Endodermal cell (in vitro differentiated cells): ENCODE measurements around the gene KIF16B. TPM values are rescaled to one million over a fixed set of nuclear protein-coding genes. Genes with fewer than 3 reads are reported as not detected.

Source experiments
- DNase-seq: peaks from one replicate; pipeline ENCODE4 v3.0.0-alpha.2; 2017
- H3K27ac ChIP-seq: 2 replicates; pipeline ENCODE4 v1.5.1; 2013; ENCODE audit warnings: mild to moderate bottlenecking, low read depth, low read length, moderate library complexity
- H3K27me3 ChIP-seq: 2 replicates; pipeline ENCODE4 v1.6.1; 2013; ENCODE audit warnings: mild to moderate bottlenecking, low read length, moderate library complexity; ENCODE audit not compliant: insufficient read depth, control insufficient read depth, poor library complexity, severe bottlenecking
- H3K36me3 ChIP-seq: 2 replicates; pipeline ENCODE4 v1.7.0; 2013; ENCODE audit warnings: mild to moderate bottlenecking, low read length, moderate library complexity; ENCODE audit not compliant: control insufficient read depth, insufficient read depth
- H3K4me1 ChIP-seq: one replicate; pipeline ENCODE4 v1.7.0; 2013; ENCODE audit warnings: low read length; ENCODE audit not compliant: control insufficient read depth, insufficient read depth
- H3K4me3 ChIP-seq: 2 replicates; pipeline ENCODE4 v1.5.1; 2013; ENCODE audit warnings: mild to moderate bottlenecking, low read length, moderate library complexity
- H3K9ac ChIP-seq: 2 replicates; pipeline ENCODE4 v1.6.1; 2013; ENCODE audit warnings: mild to moderate bottlenecking, low read length, moderate library complexity; ENCODE audit not compliant: poor library complexity, severe bottlenecking; ENCODE audit errors: extremely low read depth
- H3K9me3 ChIP-seq: 2 replicates; pipeline ENCODE4 v1.6.1; 2013; ENCODE audit warnings: mild to moderate bottlenecking, low read length, moderate library complexity; ENCODE audit not compliant: control insufficient read depth
- H3K27ac Mint-ChIP-seq: 2 replicates; pipeline ENCODE4 v1.8.0; 2020; ENCODE audit warnings: mixed read lengths
- H3K27me3 Mint-ChIP-seq: 2 replicates; pipeline ENCODE4 v1.8.0; 2021; ENCODE audit warnings: mild to moderate bottlenecking, mixed read lengths; ENCODE audit not compliant: insufficient read depth
- H3K36me3 Mint-ChIP-seq: 2 replicates; pipeline ENCODE4 v1.8.0; 2020; ENCODE audit warnings: low read depth, mixed read lengths
- H3K4me1 Mint-ChIP-seq: 2 replicates; pipeline ENCODE4 v1.8.0; 2020; ENCODE audit warnings: mixed read lengths
- H3K4me3 Mint-ChIP-seq: 2 replicates; pipeline ENCODE4 v1.8.0; 2020; ENCODE audit warnings: mild to moderate bottlenecking, moderate library complexity, mixed read lengths
- H3K9me3 Mint-ChIP-seq: 2 replicates; pipeline ENCODE4 v1.8.0; 2020; ENCODE audit warnings: mild to moderate bottlenecking, mixed read lengths
- CTCF ChIP-seq: fragments of 200-600 bp; sonication (generic); conservative IDR thresholded peaks from 2 replicates; pipeline ENCODE4 v1.5.0; 2021; ENCODE audit warnings: antibody characterized with exemption, mild to moderate bottlenecking
- WGBS, 2 experiments: methylation state at CpG; one replicate each; pipeline versions ENCODE4 v1.1.5 to v1.1.7; 2013; ENCODE audit warnings: missing lambda C conversion rate in 2 of 2, mixed read lengths in 1 of 2; ENCODE audit not compliant: insufficient coverage in 1 of 2, insufficient read length in 1 of 2; 5-methylcytosine and 5-hydroxymethylcytosine counted together
- total RNA-seq, 2 donors: library from RNA; stranded (reverse); fragmentation: NEBNext Ultra II Directional in 1 of 2; extraction: Animal tissue kit (Norgen Biotek cat#: 25700) in 1 of 2; gene quantifications; 2 replicates in 1 of 2; 3 replicates in 1 of 2; pipeline ENCODE4 v1.2.1, GENCODE V29; 2021

Gene KIF16B
- total RNA-seq, 2 donors from 2014 or later, result 17.3 to 18.8 TPM

- WGBS, 2 experiments, result 85 to 91% methylated on average over 3 to 6 of the region's 8 CpGs
- Mint-ChIP-seq H3K27ac (no peak overlapping the region), H3K4me1 (peaks cover 4% of the 10 kb centered on the region), H3K27me3 (no peaks in the 10 kb centered on the region), H3K4me3 (no peak overlapping the region), H3K36me3 (peaks cover 27% of the 10 kb centered on the region), H3K9me3 (no peaks in the 10 kb centered on the region)
- Histone ChIP-seq H3K4me3 (no peak overlapping the region), H3K4me1 (no peaks in the 10 kb centered on the region), H3K27ac (no peak overlapping the region), H3K27me3 (no peaks in the 10 kb centered on the region), H3K36me3 (peaks cover 9% of the 10 kb centered on the region), H3K9me3 (no peaks in the 10 kb centered on the region), H3K9ac (no peak overlapping the region)
- DNase-seq, result no peak
- TF ChIP-seq CTCF, result no peak
These were observed 140.6 kb downstream of the KIF16B start for GRCh38 chr20:16432466-16433292.

- H3K27me3 Mint-ChIP-seq, result no peaks in the 10 kb centered on the region
- Histone ChIP-seq H3K9me3 (no peaks in the 10 kb centered on the region), H3K27ac (no peak overlapping the region), H3K36me3 (peaks cover 14% of the 10 kb centered on the region), H3K9ac (no peak overlapping the region), H3K4me3 (no peak overlapping the region), H3K4me1 (no peaks in the 10 kb centered on the region), H3K27me3 (no peaks in the 10 kb centered on the region)
- H3K4me3 Mint-ChIP-seq, result no peak overlapping the region
- WGBS, 2 experiments, result 90 to 100% methylated on average over 1 of the region's 1 CpG
- H3K27ac Mint-ChIP-seq, result no peak overlapping the region
- H3K9me3 Mint-ChIP-seq, result no peaks in the 10 kb centered on the region
- no peak for TF ChIP-seq CTCF
- peaks cover 4% of the 10 kb centered on the region for H3K4me1 Mint-ChIP-seq
- peaks cover 47% of the 10 kb centered on the region for H3K36me3 Mint-ChIP-seq
- no peak for DNase-seq
These were observed 145.1 kb downstream of the KIF16B start for GRCh38 chr20:16428112-16428511.

GRCh38 chr20:16427571-16427970 lies 145.7 kb downstream of the KIF16B start:
- no peaks in the 10 kb centered on the region for H3K27me3 ChIP-seq
- H3K4me1 Mint-ChIP-seq, result peaks cover 4% of the 10 kb centered on the region
- no peaks in the 10 kb centered on the region for H3K9me3 ChIP-seq
- peaks cover 48% of the 10 kb centered on the region for H3K36me3 Mint-ChIP-seq
- H3K36me3 ChIP-seq, result peaks cover 14% of the 10 kb centered on the region
- no peak overlapping the region for H3K9ac ChIP-seq
- WGBS, 2 experiments, result 91% methylated on average over 1 to 2 of the region's 2 CpGs
- DNase-seq, result no peak
- TF ChIP-seq CTCF, result no peak
- H3K4me1 ChIP-seq, result no peaks in the 10 kb centered on the region
- no peak overlapping the region for H3K27ac Mint-ChIP-seq
- no peak overlapping the region for H3K4me3 ChIP-seq
- H3K4me3 Mint-ChIP-seq, result no peak overlapping the region
- no peaks in the 10 kb centered on the region for H3K9me3 Mint-ChIP-seq
- H3K27ac ChIP-seq, result no peak overlapping the region
- H3K27me3 Mint-ChIP-seq, result no peaks in the 10 kb centered on the region
